NT2/D1 (cell line): Measurements from ENCODE around the gene RFX4.

Source experiments
- SUZ12 ChIP-seq: IDR thresholded peaks from 2 replicates; pipeline ENCODE4 v1.6.1; 2011; ENCODE audit not compliant: insufficient read length, insufficient read depth; ENCODE audit errors: extremely low read depth
- ZNF274 ChIP-seq: IDR thresholded peaks from 2 replicates; pipeline ENCODE4 v1.6.1; 2011; ENCODE audit warnings: mild to moderate bottlenecking, low read depth, low read length

- TF ChIP-seq ZNF274 (no peak), SUZ12 (no peak)
Measured at GRCh38 chr12:106672314-106673025, 89.7 kb downstream of the RFX4 start.
